GM12874 (cell line): ENCODE results near the gene PLEKHH1.

Source experiments
- TF ChIP-seq, protein P1 (sequence below): IDR thresholded peaks from 2 replicates; pipeline ENCODE4 v1.5.1; 2011; ENCODE audit warnings: low read depth, mild to moderate bottlenecking, control low read depth, low read length, moderate library complexity; ENCODE audit not compliant: insufficient read depth

Gene PLEKHH1

DNA sequence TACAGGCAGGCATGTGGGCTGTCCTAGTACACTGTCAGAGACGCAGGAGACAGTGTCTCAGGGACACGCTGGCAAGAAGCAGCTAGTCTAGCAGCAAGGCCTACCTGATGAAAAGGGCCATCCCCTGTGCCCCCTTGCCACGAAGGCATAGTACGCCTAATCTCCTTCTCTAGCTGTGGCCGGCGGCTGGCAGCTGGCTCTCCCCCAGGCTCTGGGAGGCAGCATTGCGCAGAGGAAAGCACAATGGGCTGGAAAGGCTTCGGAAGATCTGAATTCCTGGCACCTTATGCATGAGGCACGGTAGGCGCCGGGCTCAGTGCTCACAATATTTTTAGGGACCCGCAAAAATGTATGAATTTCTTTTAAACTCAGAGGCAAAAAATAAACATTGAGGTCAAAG, 16.0 kb upstream of the PLEKHH1 start:
- TF ChIP-seq, protein P1, sequence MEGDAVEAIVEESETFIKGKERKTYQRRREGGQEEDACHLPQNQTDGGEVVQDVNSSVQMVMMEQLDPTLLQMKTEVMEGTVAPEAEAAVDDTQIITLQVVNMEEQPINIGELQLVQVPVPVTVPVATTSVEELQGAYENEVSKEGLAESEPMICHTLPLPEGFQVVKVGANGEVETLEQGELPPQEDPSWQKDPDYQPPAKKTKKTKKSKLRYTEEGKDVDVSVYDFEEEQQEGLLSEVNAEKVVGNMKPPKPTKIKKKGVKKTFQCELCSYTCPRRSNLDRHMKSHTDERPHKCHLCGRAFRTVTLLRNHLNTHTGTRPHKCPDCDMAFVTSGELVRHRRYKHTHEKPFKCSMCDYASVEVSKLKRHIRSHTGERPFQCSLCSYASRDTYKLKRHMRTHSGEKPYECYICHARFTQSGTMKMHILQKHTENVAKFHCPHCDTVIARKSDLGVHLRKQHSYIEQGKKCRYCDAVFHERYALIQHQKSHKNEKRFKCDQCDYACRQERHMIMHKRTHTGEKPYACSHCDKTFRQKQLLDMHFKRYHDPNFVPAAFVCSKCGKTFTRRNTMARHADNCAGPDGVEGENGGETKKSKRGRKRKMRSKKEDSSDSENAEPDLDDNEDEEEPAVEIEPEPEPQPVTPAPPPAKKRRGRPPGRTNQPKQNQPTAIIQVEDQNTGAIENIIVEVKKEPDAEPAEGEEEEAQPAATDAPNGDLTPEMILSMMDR = no peak

DNA sequence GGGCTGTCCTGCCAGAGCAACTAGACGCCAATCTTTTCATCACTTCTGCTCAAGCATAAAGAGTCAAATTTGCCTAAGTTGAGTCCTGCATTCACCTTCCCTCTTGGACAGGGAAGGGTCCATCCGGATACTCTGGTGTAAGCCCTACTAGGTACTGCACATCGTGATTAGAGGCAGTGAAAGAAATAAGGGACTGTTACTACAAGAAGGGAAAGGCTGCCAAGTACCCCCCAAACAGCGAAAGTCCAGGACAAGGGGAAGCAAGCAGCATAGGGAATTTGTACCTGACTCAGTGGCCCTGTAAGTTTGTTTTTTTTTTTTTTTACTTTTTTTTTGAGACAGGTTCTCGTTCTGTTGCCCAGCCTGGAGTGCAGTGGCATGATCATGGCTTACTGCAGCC, 13.7 kb upstream of the PLEKHH1 start:
- TF ChIP-seq, protein P1 = no peak

- TF ChIP-seq, protein P1 = no peak
Observed at GRCh38 chr14:67520482-67520881, 12.6 kb upstream of the PLEKHH1 start.

DNA sequence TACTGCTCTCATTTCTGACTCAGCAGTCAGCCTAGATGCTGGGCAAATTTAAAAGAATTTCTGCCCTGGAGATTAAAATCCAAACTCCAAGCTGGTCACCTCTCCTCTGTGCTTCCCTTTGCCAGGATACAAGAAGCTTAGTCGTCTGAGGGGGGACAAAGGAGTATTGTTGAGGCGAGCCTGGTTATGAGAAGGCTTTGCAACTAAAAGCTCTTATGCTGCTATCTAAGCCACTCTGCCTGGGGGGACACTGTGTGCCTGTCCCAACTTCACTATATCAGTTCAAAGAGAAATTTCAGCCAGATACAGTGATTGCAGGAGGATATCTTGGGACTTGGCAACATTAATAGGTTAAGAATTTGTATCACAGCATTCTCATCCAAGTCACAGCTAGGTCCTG, 10.8 kb upstream of the PLEKHH1 start:
- TF ChIP-seq, protein P1 = no peak

GRCh38 chr14:67523764-67524633, 9.1 kb upstream of the PLEKHH1 start:
- TF ChIP-seq, protein P1 = no peak

GRCh38 chr14:67524634-67524963, 8.5 kb upstream of the PLEKHH1 start:
- TF ChIP-seq, protein P1 = no peak

GRCh38 chr14:67525389-67525788, 7.7 kb upstream of the PLEKHH1 start:
- TF ChIP-seq, protein P1 = no peak
